CD4-positive, alpha-beta T cell treated with Interleukin-6 for 4 hours (primary cell): Measurements from ENCODE around the gene LDLRAD4.
"Not testable (repeated sequence)": the region's sequence is repeated elsewhere in the genome, so short reads cannot be mapped to it uniquely, and the experiment has no call there.

Experiments used
- DNase-seq: peaks from one replicate; pipeline ENCODE4 v3.0.0-alpha.2; 2020; ENCODE audit warnings: mixed read lengths

The LDLRAD4 gene

DNA sequence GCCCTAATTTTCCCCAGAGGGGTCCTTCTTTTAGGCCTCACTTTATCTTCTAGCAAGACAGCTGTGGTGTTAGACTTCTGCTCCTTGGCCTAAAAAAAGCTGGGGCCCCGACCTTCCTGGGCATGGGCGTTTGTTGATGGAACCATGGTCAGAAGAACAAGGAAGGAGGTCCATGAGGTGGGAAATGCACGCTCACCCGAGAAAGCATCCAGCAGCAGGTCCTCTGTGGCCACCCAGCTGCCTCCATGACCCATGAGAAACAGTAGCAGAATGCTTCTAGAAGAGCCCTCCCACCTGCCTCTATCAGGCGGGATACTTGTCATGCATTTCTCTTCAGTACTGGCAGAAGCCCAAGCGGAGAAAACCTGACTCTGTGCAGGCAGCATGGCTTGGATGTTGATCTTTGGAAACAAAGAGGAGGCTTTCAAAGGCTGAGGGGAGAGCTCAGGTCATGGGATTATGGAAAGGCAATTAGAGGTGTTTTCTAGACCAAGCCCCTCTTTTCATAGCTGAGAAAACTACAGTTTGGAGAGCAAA lies 258.7 kb downstream of the LDLRAD4 start:
- no peak for DNase-seq

DNA sequence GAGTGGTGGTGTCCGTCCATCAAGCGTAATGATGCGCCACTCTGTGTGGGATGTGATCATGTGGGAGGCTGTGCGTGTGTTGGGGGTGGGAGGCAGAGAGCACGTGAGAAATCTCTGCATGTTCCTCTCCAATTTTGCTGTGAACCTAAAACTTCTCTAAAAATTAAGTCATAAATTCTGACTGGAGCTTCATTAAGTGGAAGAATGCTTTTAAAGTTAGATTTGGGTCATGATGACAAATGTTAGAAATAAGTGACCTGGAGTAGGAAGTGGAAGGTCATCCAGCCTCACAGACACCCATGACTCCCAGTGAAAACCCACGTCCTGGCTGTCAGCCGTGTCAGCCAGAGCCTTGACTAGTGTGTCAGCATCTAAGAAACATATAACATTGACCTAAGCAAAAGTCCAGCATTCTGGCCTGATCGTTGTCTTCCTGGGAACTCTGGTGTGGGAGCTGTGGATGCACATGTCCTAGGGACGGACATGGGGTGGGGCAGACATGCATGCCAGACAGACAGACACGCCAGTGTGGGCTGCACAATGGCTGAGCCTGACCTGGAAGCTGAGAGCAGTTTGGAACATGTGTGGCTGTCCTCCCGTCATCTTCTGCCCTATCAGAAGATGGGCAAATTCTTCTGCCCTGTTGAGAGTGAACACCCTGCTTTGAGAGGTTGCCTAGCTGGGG lies 262.2 kb downstream of the LDLRAD4 start:
- DNase-seq, result no peak

DNA sequence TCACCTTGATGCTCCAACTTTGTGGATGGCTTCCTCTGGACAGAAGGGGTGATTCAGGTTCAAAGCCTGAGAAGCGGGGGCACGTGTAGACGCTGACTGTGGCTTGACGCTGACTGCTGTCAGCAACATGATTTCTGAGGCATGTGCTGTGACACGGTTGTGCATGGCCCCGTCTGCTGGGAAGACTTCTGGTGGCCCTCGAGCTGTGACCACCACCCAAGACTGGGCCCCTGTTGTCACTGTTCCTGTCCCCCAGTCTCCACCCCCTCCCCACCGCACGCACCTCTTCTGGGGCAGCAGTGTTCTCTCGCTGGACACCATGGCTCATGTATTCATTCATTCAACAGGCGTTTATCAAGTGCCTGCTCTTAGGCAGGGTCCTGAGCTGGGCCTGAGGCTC lies 262.8 kb downstream of the LDLRAD4 start:
- DNase-seq, result no peak

DNA sequence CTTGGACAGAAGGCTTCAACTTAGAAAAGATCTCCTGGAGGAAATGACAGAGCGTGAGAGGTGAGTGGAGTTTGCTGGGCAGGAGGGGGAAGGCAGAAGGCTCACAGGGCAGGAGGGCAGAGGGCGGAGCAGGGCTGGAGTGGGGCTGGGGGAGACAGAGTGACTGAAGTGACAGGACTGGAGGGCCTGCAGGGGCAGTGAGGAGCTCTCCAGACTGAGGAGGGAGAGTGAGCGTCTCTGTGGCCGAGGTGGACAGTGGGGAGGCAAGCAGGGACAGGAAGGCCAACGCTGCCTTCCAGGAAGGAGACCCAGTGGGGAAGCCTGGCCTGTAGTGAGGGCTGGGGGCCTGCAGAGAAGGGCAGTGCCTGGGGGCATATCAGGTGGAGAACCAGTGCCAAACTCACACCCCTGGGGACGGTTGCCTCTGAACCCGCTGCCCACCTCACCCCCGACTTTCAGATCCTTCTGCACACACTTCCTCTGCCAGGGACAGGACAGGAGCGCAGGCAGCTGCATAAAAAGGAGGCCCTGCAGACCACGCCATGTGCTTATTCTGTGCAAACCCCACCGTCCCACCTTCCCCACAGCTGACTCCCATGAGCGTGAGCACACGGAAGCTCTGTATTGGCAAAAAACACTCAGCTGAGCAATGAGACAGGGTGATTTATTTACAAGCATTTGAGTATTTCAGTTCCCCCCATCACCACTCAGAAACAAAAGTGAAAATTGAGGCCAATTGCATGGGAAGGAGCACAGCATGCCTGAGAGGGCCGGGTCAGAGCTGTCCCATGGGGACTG lies 263.5 kb downstream of the LDLRAD4 start:
- DNase-seq, result no peak

DNA sequence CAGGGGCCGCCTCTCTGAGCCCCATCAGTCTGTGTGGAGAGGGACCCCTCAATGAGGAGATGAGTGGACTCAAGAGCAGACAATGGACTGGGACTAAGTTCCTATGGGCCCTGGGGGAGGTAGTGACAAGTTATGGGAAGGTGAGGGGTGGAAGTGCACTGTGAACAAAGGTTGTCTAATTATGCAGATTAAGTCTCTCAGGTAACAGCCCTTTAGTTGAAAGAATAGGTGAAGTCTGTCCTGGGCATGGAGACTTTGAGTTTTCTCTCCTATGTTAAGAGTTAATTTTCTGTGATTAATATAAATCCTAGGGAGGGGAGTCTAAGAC lies 264.0 kb downstream of the LDLRAD4 start:
- DNase-seq, result no peak

DNA sequence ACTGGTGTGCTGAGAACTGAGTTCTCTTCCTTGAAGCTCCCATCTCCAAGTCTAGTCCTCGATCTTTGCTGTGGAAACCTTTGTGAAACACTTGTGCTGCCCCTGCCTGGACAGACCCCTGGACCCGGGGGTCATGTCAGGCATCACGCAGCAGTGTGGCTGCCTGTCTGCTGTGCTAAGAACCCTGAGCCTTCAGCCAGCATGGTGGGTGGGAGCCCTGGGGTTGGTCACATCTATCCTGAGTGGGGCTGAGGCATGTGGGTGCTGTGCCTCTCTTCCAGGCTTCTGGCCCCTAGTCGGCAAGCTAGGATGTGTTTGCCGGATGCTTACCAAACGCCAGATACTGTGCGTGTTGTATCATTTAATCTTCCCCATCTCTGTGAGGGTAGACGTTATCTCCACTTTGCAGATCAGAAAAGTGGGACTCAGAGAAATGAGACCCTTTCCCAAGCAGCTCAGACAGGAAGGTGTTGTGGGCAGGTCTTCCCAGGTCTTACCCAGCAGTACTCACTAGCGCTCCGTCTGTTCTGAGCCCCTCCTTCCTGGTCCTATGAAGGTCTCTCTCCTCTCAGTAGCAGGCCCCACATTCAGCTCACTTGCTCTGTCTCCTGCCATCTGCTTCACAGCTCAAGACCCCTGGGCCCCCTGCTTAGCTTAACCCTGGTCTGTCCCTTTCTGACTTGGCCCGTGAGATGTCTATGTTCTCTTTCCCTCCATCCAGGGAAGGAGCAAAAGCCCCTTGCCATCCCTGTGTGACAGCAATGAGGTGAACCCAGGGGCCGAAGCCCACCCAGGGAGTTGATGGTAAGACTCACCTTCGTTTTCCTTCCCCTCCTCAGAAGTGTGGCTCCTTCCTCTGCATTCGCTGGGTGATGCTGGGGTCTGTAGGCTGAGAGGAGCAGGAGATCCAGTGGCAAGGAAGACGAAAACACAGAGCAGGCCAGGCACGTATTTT lies 265.0 kb downstream of the LDLRAD4 start:
- DNase-seq, result no peak

DNA sequence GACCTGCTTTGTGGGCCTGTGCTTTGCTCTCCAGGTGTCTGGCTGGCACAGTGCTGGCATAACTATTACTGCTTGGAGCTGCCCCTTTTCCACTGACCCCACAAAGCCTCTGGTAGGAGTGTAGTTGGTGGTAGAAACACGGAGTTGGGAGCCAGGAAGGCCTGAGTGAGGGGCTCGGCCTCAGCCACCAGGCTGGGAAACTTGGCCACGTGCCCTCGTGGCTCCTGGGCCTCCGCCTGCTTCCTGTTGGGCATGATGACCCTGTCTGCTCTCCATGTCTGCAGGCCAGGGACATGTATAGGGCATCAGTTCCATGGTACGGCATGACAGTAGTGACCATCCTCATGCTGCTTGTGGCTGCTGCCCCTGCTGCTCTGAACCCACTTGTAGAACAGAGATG lies 266.6 kb downstream of the LDLRAD4 start:
- no peak for DNase-seq

DNA sequence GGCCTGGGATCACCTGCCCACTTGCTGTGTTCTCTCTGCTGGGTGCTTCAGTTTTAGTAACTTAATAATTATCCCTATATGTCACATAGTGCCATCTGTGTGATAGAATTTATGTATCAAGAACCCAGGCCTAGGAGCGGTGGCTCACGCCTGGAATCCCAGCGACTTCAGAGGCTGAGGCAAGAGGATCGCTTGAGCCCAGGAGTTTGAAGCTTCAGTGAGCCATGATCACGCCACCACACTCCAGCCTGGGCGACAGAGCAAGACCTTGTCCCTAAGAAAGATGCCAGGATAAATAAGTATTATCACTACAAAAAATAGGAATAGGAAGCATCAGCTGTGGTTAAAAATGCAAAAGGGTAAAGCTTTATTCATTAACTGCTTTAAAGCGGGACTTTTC lies 267.0 kb downstream of the LDLRAD4 start:
- DNase-seq, result no peak

DNA sequence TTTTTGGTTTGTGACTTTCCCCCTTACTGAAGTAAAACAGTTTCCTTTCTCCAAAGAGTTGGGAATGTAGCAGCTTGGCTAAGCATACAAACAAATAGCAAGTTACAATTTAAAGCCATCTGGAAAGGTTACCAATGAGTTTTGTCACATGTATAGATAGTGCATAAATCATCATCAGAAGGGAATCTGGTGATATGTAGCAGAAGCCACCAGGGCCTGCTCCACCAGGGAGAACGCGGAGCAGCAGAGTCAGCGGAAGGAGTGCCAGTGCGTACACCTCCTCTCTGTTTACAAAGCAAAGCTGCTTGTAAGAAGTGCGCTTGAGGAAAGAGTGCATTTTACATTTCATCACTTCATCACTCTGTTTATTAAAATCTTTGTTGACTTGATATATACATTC lies 267.7 kb downstream of the LDLRAD4 start:
- no peak for DNase-seq

DNA sequence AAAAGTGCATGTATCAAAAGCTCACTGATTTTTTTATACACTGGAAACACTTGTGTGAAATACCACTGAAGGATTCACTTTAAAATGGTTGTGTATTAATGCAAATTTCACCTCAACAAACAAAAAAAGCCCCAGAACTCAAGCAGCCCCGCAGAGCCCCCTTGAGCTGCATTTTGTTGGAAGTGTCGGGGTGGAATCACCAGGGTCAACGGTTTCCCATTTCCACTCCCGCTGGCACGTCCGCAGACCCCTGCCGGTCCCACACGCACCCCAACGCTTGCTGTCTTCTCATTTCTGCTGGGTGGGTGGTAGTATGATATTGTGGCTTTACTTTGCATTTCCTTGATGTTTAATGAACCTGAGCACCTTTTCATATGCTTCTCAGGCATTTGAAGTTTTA lies 268.1 kb downstream of the LDLRAD4 start:
- DNase-seq, result no peak

DNA sequence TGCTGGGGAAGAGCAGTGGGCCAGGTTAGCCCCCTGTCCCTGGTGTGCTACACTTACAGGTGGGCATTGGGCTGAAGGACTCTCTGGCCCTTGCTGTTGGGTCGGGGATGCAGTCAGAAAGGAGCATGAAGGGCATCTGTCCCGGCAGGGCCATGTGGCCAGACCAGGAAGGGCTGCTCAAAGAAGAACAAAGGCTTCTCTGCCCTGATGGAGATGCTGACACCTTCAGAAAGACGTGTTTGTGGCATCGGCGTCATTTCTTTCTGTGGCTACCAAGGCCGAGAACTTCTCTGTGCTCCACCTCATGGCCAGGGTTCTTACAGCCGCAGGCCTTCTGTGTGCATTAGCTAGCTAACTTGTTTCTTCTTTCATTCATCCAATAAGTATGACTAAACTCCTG lies 268.7 kb downstream of the LDLRAD4 start:
- DNase-seq, result no peak

DNA sequence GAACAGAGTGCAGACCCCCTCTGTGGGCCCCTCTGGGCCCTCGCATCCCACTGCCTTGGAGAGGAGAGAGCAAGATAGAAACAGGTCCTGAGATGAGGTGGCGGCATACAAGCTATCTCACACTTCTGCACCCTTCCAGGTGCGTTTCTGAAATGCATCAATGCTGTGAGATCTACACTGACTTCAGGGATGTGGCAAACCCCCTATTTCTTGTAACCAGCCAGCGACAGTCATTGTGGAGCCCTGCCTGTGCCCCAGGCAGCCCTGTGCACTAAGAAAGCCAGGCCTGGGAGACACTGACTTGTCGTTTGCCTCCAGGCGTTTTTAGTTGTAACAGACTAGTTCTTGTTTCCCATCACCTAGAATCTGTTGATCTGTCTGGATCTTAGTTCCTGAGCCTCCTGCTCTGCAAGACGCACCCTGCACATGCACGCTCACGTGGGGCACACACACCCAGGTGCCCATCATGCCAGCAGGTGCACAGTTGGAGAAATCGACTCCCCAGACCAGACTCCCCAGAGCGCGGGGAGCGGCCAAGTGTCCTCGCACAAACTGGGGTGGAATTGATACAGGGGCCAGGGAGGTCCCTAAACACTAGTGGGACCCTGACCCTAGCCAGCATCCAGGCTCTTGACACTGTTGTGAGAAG lies 269.8 kb downstream of the LDLRAD4 start:
- no peak for DNase-seq

DNA sequence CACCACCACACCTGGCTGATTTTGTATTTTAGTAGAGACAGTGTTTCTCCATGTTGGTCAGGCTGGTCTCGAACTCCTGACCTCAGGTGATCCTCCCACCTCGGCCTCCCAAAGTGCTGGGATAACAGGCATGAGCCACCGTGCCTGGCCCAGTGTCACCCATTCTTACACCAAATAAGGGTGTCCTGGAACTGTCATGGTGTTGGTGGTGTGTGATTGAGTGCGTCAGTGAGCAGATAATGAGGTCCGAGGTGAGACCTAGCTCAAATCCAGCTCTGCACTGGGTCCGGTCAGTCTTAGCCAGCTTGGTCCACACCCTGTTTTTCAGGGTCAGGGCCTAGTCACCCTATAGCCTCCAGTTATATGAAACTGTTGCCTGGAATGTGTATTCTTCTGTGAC lies 270.7 kb downstream of the LDLRAD4 start:
- not testable (repeated sequence) for DNase-seq

DNA sequence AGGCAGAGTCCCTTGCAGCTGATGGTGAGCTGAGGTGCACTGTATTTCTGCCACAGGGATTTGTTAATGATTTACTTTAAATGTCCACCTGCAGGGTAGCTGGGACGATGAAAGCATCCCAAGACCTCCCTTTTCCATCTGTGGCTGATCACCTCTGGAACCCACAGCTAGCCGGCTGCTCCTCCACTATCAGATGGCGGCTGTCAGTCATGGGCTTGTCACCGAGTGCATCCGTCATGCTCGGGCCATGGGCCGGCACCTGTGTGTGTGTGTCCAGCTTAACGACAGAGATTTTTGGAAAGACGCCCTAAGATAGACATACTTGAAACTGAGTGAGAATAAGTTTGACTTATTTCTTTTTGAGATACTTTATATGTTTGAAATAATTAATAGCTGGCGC lies 272.6 kb downstream of the LDLRAD4 start:
- DNase-seq, result no peak

DNA sequence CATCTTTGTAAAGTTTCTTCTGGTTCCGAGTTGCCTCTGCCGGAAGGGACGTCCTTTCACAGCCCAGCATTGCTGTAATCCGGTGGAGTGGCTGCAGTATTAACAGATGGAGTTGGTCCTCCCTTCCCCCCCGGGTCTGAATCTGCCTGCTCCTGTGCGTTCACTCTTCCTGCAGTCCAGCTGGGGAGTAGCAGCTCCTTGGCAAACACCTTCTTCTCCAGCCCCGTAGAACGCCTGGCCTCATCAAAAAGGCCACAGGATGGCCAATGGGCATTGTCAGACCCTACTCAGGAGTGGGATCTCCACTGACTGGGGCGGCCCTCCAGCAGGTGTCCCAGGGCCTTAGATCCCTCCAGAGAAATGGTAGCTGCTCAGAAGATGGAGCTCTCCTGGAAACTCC lies 273.8 kb downstream of the LDLRAD4 start:
- no peak for DNase-seq

DNA sequence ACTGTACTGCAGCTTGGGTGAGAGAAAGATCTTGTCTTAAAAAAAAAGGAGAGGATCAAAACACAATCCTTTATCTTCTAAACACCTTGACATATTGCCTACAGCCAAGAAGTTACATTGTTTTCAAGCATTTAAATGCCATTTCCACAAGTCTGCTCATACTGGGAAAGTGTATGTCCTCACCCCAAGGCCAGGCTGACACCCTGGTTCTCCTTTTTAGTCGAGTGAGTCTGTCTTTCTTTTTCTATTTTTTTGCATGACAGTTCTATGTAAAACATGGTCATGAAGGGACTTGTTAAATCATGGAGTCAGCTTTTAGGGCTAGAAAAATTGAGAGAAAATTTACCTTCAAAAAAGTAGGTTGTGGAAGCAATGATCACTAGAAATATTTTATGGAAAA lies 274.5 kb downstream of the LDLRAD4 start:
- no peak for DNase-seq

DNA sequence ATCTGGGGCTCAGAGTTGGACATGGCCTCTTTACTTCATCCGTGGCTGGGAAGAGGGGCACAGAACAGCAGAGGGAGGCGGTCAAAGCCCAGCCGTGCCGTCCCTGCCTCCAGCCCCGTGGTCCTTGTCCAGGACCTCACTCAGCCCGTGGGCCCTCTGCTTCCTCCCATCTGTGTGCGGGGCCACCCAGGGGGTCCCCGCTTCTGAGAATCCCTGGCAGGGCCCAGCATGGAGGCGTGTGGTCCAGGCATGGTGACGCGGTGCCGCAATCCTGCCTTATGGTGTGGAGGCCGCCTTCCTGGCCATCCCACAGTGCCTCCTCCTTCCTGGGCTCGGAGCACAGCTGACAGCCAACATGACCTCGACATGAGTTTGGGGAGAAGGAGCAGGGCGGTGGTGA lies 275.2 kb downstream of the LDLRAD4 start:
- no peak for DNase-seq

DNA sequence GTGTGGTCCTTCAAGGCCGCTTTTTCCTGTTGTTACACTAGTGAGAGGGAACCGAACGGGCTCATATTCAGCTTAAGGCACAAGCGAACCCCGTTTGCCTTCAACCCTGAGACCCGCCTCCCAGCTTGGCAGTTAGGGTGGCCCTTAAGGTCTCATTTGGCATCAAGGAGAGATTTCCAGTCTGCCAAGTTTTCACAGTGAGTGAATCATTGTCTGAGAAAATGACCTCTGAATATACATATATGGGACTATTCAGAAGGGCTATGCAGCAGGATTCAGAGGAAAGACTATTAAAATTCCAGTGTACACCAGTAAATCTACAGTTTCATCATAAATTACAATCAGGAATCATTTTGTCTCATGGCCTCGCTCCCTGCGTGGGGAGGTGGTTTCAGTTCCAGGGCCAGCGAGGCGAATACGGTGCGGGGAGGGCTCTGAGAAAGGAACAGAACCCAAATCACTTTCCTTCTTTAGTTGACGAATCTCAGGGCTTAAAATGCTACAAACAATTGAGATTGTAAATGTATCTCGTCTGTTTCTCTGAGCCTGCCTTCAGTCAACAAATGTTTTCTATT lies 276.4 kb downstream of the LDLRAD4 start:
- no peak for DNase-seq

DNA sequence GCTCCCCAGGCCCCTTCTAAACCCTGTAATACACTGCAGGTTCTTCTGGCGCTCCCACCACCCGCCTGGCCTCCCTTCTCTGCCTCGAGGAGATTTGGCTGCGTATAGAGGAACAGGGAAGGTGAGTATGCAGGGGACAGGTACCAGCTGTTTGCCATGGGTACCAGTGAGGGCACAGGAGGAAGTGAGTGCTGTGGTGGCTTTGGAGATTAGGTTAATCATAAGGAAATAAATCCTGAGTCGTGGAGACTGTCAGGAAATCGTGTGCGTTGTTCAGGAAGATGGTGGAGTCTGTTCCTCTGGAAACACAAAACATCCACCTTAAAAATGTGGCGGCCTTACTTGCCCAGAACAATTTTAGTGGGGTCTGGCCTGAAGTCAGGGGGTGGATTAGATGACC lies 277.4 kb downstream of the LDLRAD4 start:
- no peak for DNase-seq

DNA sequence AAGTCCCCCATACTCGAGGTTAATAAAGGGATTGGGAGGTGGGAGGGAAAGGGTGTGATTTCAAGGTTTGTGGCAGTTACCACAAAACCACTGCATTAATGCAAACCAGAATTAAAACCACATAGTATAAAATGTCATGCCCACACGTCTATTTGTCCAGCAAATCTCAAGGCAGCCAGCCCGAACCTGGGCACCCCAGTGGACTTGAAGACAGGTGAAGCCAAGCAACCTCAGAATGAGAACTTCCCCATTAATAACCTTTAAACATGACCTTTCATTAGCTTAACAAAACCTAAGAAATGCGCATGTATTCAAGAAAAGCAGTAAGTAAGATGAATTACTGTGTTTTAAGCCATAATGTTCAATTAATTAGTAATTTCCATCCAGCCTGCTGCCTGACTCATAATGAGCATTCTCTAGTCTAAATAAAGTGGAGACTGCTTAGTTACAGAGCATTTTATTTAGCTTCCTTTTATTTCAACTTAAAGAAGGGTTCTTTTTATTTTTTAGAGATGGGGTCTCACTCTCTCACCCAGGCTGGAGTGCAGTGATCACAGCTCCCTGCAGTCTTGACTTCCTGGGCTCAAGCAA lies 278.2 kb downstream of the LDLRAD4 start:
- no peak for DNase-seq

DNA sequence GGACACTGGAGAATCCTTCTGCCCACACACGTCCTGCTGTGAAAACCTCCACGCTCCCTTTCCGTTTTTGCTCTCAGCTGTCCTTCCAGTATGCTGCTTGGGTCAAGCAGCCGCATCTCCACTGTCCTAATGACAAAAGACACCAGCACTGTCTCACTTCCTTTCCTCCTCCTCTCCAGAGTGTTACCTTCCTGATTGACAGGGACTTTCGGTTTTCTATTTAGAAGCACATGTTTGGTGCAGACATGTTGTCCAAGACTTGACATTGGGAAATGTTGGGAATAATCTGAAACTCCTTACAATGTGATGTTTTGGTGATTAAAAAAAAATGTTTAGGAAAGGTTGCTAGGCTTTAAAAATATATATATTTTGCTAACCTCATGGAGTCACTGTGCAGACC lies 281.2 kb downstream of the LDLRAD4 start:
- DNase-seq, result no peak

DNA sequence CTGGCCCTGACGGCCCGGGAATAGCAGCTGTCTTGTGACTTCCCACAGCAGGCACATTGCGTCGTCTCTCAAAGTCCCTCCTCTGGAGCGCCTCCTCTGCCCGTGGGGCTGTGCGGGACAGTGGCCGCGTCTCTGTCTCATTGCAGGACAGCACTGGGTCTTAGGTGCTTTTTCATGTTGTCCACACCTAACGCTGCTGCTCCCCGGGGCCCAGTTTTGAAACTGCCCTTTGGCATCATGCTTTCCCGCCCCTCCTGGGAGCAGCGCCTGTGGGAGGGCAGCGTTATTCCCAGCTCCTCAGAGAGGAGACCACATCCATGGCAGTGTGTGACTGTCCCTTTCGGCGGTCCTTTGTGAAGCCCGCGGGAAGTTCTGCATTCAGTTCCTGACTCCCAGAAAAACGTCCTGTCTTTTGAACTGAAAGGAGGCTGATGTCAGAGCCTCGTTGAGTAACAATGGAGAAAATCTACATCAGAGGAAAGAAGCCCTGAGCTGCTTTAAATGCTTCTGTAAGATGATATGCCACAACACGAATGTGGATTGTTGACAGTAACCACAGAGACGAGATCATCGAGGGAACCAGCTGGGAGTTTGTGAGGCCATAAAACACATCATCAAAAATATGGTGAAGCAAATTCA lies 281.8 kb downstream of the LDLRAD4 start:
- DNase-seq, result no peak
